Prostate gland (tissue), 2 donors: ENCODE data around the gene ST3GAL2. TPM values are rescaled to one million over a fixed set of nuclear protein-coding genes. Genes with fewer than 3 reads are reported as not detected.

Experiments used
- DNase-seq: peaks from one replicate; pipeline ENCODE4 v3.0.0-alpha.2; 2019; ENCODE audit warnings: low spot score
- H3K27ac ChIP-seq, 2 donors: fragments of 200-600 bp; sonication (generic); 2 replicates each; pipeline ENCODE4 v1.5.1; 2017 to 2019
- H3K27me3 ChIP-seq: fragments of 200-600 bp; sonication (generic); replicated peaks from 2 replicates; pipeline ENCODE4 v1.5.1; 2019; ENCODE audit not compliant: insufficient read depth
- H3K36me3 ChIP-seq, 2 donors: fragments of 200-600 bp; sonication (generic); 1 replicate in 1 of 2; 2 replicates in 1 of 2; pipeline versions ENCODE4 v1.5.1 to v1.8.1; 2017 to 2019
- H3K4me1 ChIP-seq: fragments of 200-600 bp; sonication (generic); replicated peaks from 2 replicates; pipeline ENCODE4 v1.5.1; 2019
- H3K4me3 ChIP-seq, 2 donors: fragments of 200-600 bp; sonication (generic); 2 replicates each; pipeline ENCODE4 v1.5.1; 2017 to 2019
- H3K9me3 ChIP-seq: fragments of 200-600 bp; sonication (generic); 2 replicates; pipeline ENCODE4 v1.5.1; 2017
- POLR2A ChIP-seq: fragments of 450-650 bp; IDR thresholded peaks from one replicate; pipeline ENCODE4 v1.6.1; 2016; ENCODE audit warnings: antibody characterized with exemption, mild to moderate bottlenecking
- POLR2AphosphoS5 ChIP-seq: sonication (generic); formaldehyde crosslinking; IDR thresholded peaks from one replicate; pipeline ENCODE4 v1.6.1; 2017; ENCODE audit warnings: antibody characterized with exemption
- WGBS: methylation state at CpG from one replicate; pipeline ENCODE4 v1.1.5; 2018; 5-methylcytosine and 5-hydroxymethylcytosine counted together
- intact Hi-C: fragments of 100-400 bp; cut with DNase I; formaldehyde crosslinking; loops from one replicate; pipeline ENCODE4 v1.14.2; 2022
- small RNA-seq, 2 donors: library from RNA; depleted of rRNA; stranded (forward); fragments of <200 nt; gene quantifications; one replicate each; pipeline ENCODE3, GENCODE V24; 2016
- total RNA-seq, 2 donors: library from RNA; depleted of rRNA; stranded (reverse); fragments of >200 nt; gene quantifications; one replicate each; pipeline ENCODE4 v1.1.0, GENCODE V29; 2016
- TF ChIP-seq, protein P1 (sequence below), 4 experiments: fragments of 200-600 bp in 2 of 4; fragments of 450-650 bp in 2 of 4; sonication (generic) in 2 of 4; IDR thresholded peaks; 1 replicate in 3 of 4; 2 replicates in 1 of 4; pipeline ENCODE4 v1.5.1; 2016 to 2019; ENCODE audit warnings: antibody characterized with exemption in 4 of 4, mild to moderate bottlenecking in 2 of 4, moderate library complexity in 2 of 4

The ST3GAL2 gene
- total RNA-seq, 2 donors from 2014 or later: 8.7 to 54.5 TPM

DNA sequence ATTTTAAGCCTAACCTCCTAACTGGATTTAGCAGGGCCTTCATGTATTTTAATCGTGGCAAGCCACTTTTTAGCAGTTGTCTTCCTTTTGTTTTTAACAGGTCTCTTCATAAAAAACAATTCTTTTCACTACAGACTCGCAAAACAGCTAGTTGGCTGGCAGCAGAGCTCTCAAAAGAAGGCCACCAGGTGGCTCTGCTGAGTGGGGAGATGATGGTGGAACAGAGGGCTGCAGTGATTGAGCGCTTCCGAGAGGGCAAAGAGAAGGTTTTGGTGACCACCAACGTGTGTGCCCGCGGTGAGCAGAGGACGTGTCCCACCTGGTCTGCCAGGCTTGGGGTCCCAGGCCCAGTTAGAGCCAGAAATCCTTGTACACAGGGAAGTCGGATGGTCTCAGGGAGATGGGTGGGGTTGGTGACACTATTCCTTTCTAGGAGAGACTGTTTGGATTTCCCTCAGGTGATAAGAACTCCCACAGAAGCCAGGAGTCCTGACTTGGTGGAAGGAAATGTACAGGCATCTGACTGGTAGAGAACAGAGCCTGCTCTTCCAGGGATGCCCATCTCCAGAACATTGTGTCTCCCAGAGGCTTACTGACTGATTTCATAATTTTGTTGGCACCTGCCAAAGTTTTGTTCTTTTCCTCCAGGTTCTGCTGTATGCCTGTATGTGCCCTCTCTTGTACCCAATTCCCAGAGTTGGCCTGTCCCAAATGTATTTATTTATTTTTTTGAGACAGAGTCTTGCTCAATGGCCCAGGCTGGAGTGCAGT is 107.1 kb downstream of the ST3GAL2 start:
- WGBS: 48% methylated on average over 9 of the region's 9 CpGs
- DNase-seq: no peak
- Histone ChIP-seq H3K4me3 (no peak overlapping the region), H3K27me3 (no peaks in the 10 kb centered on the region), H3K9me3 (no peaks in the 10 kb centered on the region), H3K27ac (no peak overlapping the region), H3K4me1 (no peaks in the 10 kb centered on the region), H3K36me3 (peaks cover 3 to 11% of the 10 kb centered on the region in 2 donors)
- TF ChIP-seq, protein P1, sequence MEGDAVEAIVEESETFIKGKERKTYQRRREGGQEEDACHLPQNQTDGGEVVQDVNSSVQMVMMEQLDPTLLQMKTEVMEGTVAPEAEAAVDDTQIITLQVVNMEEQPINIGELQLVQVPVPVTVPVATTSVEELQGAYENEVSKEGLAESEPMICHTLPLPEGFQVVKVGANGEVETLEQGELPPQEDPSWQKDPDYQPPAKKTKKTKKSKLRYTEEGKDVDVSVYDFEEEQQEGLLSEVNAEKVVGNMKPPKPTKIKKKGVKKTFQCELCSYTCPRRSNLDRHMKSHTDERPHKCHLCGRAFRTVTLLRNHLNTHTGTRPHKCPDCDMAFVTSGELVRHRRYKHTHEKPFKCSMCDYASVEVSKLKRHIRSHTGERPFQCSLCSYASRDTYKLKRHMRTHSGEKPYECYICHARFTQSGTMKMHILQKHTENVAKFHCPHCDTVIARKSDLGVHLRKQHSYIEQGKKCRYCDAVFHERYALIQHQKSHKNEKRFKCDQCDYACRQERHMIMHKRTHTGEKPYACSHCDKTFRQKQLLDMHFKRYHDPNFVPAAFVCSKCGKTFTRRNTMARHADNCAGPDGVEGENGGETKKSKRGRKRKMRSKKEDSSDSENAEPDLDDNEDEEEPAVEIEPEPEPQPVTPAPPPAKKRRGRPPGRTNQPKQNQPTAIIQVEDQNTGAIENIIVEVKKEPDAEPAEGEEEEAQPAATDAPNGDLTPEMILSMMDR (IDR thresholded peaks at IDR 0.05): peak in 1 of 4 experiments; percentile 41
- TF ChIP-seq POLR2A: no peak
- intact Hi-C loops: no loop called here

DNA sequence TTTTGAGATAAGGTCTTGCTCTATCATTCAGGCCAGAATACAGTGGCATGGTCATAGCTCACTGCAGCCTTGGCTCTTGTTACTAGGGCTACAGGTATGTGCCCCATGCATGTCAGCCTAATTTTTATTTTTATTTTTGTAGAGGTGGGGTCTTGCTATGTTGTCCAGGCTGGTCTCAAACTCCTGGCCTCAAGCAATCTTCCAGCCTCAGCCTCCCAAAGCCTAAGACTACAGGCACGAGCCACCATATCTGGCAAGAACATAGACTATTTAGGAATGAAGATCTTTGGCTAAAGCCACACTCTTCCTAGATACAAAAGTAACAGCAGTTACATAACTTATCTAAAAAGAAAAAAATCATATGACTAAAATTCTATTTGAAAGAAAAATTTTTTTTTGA is 107.8 kb downstream of the ST3GAL2 start:
- Histone ChIP-seq H3K36me3 (peaks cover 3 to 11% of the 10 kb centered on the region in 2 donors), H3K4me3 (no peak overlapping the region), H3K27me3 (no peaks in the 10 kb centered on the region), H3K9me3 (no peaks in the 10 kb centered on the region), H3K27ac (no peak overlapping the region), H3K4me1 (no peaks in the 10 kb centered on the region)
- WGBS: 94% methylated on average over 1 of the region's 1 CpG
- intact Hi-C loops: no loop called here
- TF ChIP-seq, protein P1 (IDR thresholded peaks at IDR 0.05): no peak
- no peak for TF ChIP-seq POLR2AphosphoS5
- TF ChIP-seq POLR2A: no peak
- no peak for DNase-seq

Small RNA genes within 50 kb of the gene (small RNA-seq; reads per million reads assigned to genes)
- 0 to 0.20 reads per million in 2 donors for gene RNU6-23P
- 0 reads per million in 2 donors for gene RPS27P26

Other genes starting within 250 kb of the ST3GAL2 start
- gene EXOSC6, start 187.2 kb downstream of the ST3GAL2 start, total RNA-seq: 10 to 100 TPM; 29.7 to 44.9 TPM
- 10 to 100 TPM; 79.1 to 93.1 TPM for gene AARS1, start 149.6 kb downstream of the ST3GAL2 start, total RNA-seq
- gene DDX19B, start 139.9 kb downstream of the ST3GAL2 start, total RNA-seq: 10 to 100 TPM; 27.4 to 37.0 TPM
- 10 to 100 TPM; 27.7 to 42.8 TPM for gene DDX19A, start 92.2 kb downstream of the ST3GAL2 start, total RNA-seq
- 10 to 100 TPM; 23.0 to 33.1 TPM for gene FCSK, start 15.5 kb upstream of the ST3GAL2 start, total RNA-seq
- gene COG4, start 84.5 kb upstream of the ST3GAL2 start, total RNA-seq: 10 to 100 TPM; 34.6 to 62.0 TPM
- gene SF3B3, start 84.7 kb upstream of the ST3GAL2 start, total RNA-seq: 100 to 1,000 TPM in 1 of 2 donors, 10 to 100 TPM in 1; 98.4 to 138 TPM
- gene IL34, start 207.5 kb upstream of the ST3GAL2 start, total RNA-seq: 10 to 100 TPM in 1 of 2 donors, 1 to 10 TPM in 1; 2.9 to 16.6 TPM
- gene MTSS2, start 247.0 kb upstream of the ST3GAL2 start, total RNA-seq: 10 to 100 TPM; 42.4 to 92.4 TPM